GM19397 (cell line): ENCODE data around the gene HTRA2.
A peak's percentile ranks its signal among the peaks of the same experiment; 100 is the strongest.

ENCODE experiments used
- ATAC-seq: cut with Tn5 transposase; IDR thresholded peaks from one replicate; pipeline ENCODE4 v1.9.1; 2021; ENCODE audit warnings: mild to moderate bottlenecking, moderate library complexity; ENCODE audit not compliant: unreplicated experiment

HTRA2 gene

GRCh38 chr2:74515271-74515980 lies 14.3 kb upstream of the HTRA2 start:
- no peak for ATAC-seq

GRCh38 chr2:74515981-74516633 lies 13.6 kb upstream of the HTRA2 start:
- peak; percentile 68 for ATAC-seq

GRCh38 chr2:74516650-74517049 lies 13.1 kb upstream of the HTRA2 start:
- ATAC-seq: no peak

- no peak for ATAC-seq
These were observed 7.2 kb upstream of the HTRA2 start for GRCh38 chr2:74522516-74522915.

DNA sequence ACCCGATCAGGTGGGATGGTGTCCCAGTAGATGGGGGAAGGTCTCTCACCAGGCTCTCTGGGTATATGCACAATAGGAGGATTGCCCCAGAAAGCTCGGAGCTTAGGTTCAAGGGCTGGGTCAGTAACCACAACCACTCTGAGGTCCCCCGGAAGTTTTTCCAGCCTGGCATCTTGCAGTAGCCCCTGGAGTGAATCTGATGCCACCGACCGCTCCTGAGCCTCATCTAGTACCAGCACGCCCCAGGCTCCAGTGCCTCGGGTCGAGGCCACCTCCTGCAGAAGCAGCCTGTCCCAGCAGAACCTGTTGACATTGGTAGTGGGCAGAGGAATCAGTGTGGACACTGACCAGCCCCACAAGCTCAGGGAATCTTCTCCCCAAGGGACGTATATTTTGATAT lies 5.7 kb upstream of the HTRA2 start:
- no peak for ATAC-seq

- ATAC-seq: no peak
These were observed 4.6 kb upstream of the HTRA2 start for GRCh38 chr2:74524955-74525716.

- ATAC-seq: no peak
These were observed 3.8 kb upstream of the HTRA2 start, which contains the start of gene DQX1 for GRCh38 chr2:74525717-74526648. Gene DQX1, minus strand, starts transcription at chr2:74526231. Its CDS starts 502 bp downstream, at chr2:74525729.

DNA sequence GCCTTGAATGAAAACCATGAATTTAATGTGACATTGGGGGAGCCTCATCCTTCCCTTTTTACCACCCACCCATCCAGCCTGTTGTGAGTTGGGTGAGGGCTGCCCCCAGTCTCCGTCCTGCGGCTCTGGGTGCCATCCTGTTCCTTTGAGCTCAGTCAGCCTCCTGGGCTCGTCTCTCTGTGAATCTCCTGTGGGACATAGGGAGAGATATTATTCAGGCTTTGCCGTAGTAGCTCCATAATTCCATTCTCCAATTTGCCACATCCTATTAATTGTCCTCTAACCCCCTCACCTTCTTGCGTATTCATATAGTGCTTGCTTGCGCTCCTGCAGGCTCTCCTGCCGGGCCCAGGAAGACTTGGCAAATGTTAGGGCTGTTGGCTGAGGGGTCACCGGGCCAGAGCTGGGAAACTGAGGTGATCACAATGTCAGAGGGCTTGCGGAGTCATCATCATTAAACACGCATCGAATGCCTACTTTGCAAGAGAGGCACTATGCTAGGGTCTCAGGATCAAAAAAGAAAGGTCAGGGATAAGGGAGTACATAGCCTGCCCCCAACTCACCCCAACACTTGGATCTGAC lies 3.0 kb upstream of the HTRA2 start:
- ATAC-seq: no peak

DNA sequence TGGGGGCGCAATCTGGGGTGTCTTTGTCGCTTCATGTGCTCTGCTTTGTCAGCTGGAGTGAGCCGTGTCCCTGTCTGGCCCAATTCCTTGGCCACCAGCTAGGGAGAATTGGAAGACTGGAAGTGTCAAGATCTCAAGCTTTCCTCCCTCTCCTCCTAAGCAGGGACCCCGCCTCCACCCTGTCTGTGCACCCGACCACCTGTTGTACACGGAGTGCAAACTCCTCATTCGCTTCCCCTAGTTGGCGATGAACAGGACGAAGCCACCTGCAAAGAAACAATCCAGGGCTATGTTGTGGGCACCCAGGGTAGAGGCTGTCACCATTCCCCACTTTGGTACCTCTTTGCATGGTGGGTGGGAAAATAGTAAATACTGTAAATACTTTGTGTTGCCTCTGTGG lies 2.0 kb upstream of the HTRA2 start:
- no peak for ATAC-seq

DNA sequence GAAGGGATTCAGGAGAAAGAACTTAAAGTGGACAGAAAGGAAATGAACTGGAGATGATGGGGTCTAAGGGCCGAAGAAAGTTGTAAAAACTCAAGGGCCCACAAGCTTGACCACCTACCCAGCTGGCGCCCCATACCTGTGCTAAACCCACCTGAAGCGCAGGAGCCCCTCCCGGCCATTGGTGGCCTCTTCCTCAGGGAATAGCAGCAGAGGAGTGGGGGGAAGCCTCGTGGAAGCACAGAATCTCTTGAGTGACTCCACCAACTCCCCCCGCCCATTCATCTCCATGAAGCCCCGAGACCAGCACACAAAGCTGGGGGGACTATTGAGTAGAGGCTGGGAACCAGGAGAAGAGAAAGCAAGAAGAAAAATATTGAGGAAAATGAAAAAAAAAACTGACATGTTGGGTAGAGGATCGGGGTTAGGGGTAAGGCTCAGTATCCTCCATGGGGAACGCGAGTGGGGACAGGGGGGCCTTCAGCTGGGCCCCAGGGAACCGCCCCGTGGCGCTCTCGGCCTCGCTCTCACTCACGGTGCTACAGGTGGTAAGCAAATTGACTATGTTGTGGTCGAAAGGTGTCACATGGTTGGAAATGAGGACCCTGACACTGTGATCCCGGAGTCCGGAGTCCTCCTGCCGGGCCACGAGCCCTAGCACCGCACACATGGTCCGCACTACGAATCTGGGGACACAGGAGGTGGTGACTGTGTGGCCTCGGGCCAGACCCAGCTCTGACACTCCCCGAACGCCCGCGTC lies 955 bp upstream of the HTRA2 start:
- ATAC-seq: peak; percentile 6

DNA sequence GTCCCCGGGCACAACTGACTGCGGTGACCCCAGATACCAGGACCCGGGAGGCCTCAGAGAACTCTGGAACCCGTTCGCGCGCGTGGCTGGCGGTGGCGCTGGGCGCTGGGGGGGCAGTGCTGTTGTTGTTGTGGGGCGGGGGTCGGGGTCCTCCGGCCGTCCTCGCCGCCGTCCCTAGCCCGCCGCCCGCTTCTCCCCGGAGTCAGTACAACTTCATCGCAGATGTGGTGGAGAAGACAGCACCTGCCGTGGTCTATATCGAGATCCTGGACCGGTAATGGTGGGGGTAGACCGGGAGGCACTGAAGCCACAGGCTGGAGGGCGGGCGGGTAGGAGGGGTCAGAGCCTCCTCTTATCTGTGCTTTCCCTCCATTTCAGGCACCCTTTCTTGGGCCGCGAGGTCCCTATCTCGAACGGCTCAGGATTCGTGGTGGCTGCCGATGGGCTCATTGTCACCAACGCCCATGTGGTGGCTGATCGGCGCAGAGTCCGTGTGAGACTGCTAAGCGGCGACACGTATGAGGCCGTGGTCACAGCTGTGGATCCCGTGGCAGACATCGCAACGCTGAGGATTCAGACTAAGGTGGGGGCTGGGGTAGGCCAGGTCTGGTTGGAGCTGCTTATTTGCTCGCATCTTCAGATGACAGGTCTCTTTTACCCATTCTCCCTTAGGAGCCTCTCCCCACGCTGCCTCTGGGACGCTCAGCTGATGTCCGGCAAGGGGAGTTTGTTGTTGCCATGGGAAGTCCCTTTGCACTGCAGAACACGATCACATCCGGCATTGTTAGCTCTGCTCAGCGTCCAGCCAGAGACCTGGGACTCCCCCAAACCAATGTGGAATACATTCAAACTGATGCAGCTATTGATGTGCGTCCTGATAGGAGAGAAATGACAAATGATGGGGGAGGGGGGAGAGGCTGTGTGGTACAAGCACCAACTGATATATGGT lies 780 bp downstream of the HTRA2 start:
- peak; percentile 30 for ATAC-seq

- ATAC-seq: no peak
These were observed 1.9 kb downstream of the HTRA2 start for GRCh38 chr2:74531666-74532065.

- ATAC-seq: no peak
These were observed 2.5 kb downstream of the HTRA2 start for GRCh38 chr2:74532222-74532621.

- ATAC-seq: no peak
These were observed 3.7 kb downstream of the HTRA2 start for GRCh38 chr2:74533464-74533863.

DNA sequence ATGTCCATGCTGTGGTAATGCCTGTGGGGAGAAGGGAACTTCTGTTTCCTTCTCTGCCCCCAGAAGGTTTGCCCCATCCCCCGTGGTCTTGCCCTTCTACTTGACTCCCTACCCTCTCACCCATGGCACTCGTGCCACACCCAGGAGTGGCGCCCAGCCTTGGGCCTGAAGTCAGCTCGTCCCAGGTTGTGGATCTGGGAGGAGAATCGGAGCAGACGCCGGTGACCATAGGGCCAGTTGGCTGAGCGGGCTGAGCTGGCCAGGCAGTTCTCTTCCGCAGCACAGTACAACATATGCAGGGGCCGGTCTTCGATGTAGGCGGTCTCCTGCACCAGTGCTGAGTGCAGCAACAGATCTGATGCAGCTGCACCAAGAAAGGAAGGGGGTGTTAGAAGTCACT lies 4.7 kb downstream of the HTRA2 start:
- ATAC-seq: no peak

DNA sequence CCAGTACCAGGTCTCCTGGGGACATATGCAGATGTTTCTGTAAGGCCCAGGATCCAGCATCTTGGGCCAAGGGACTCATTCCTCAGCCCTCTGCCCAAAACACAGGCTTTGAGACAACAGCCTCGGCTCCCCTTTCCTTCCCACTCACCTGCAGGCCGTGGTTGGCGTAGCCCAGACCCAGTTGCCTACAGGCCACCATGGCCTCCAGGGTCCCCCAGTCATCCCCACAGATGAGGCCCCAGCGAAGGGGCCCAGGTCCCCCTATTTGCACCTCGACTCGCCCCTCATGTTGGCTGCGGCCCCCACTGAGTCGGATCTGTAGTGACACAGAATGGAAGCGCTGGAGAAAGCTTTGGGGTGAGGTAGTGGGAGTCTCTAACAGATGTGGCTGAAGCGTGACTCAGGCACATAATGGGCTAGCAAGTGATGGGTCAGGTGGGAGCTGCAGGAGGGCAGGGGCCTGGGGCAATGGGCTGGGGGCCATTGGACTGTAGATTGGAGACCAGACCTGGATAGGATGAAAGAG lies 5.8 kb downstream of the HTRA2 start:
- no peak for ATAC-seq

- no peak for ATAC-seq
These were observed 6.6 kb downstream of the HTRA2 start for GRCh38 chr2:74536166-74536950.

GRCh38 chr2:74537140-74537539 lies 7.4 kb downstream of the HTRA2 start:
- no peak for ATAC-seq
